Measurements from ENCODE around the gene EID2B.

- TF ChIP-seq CSDC2 (CRISPR knock-in tag; IDR thresholded peaks at IDR 0.05) (no peak), ARNTL (CRISPR knock-in tag; IDR thresholded peaks at IDR 0.05; ENCODE audit: borderline replicate concordance, low read depth) (no peak), OSR1 (CRISPR knock-in tag; IDR thresholded peaks at IDR 0.05) (no peak), PATZ1 (CRISPR knock-in tag; IDR thresholded peaks at IDR 0.05; ENCODE audit: borderline replicate concordance) (no peak), PPARA (CRISPR knock-in tag; IDR thresholded peaks at IDR 0.05; ENCODE audit: borderline replicate concordance) (no peak), ESRRG (CRISPR knock-in tag; IDR thresholded peaks at IDR 0.05) (no peak), TOX (CRISPR knock-in tag; IDR thresholded peaks at IDR 0.05; ENCODE audit: borderline replicate concordance) (no peak), ZC3H10 (CRISPR knock-in tag; IDR thresholded peaks at IDR 0.05) (no peak), ZNF70 (CRISPR knock-in tag; IDR thresholded peaks at IDR 0.05) (no peak), ISL1 (CRISPR knock-in tag; IDR thresholded peaks at IDR 0.05) (no peak), SNAI2 (CRISPR knock-in tag; IDR thresholded peaks at IDR 0.05) (no peak), ZFP3 (CRISPR knock-in tag; IDR thresholded peaks at IDR 0.05) (no peak), ZFP30 (CRISPR knock-in tag; IDR thresholded peaks at IDR 0.05) (no peak), ZNF565 (CRISPR knock-in tag; conservative IDR thresholded peaks at IDR 0.05; ENCODE audit: low read depth) (no peak)
Observed at GRCh38 chr19:39533003-39533512, 406 bp upstream of the EID2B start.
